Cerebellar nuclear complex (tissue), 1 donor: ENCODE results near the gene RAB3B.

ENCODE experiments used
- DNase-seq, 2 experiments: peaks; one replicate each; lab custom pipeline; 2025; lab: John Stamatoyannopoulos, UW

The RAB3B gene

GRCh38 chr1:51956528-51957509 is 33.7 kb downstream of the RAB3B start:
- DNase-seq = no peak

- no peak for DNase-seq
Observed at GRCh38 chr1:51955797-51956527, 34.5 kb downstream of the RAB3B start.

- DNase-seq = no peak
Observed at GRCh38 chr1:51954783-51955182, 35.7 kb downstream of the RAB3B start.

GRCh38 chr1:51953079-51953478 is 37.4 kb downstream of the RAB3B start:
- no peak for DNase-seq

GRCh38 chr1:51952638-51953037 is 37.9 kb downstream of the RAB3B start:
- DNase-seq = no peak

GRCh38 chr1:51950701-51951100 is 39.8 kb downstream of the RAB3B start:
- no peak for DNase-seq

GRCh38 chr1:51949014-51949702 is 41.3 kb downstream of the RAB3B start:
- DNase-seq = no peak

GRCh38 chr1:51948491-51948915 is 42.0 kb downstream of the RAB3B start:
- DNase-seq = no peak

GRCh38 chr1:51946300-51946699 is 44.2 kb downstream of the RAB3B start:
- no peak for DNase-seq

GRCh38 chr1:51945591-51945990 is 44.9 kb downstream of the RAB3B start:
- DNase-seq = no peak

GRCh38 chr1:51942281-51942680 is 48.2 kb downstream of the RAB3B start:
- no peak for DNase-seq

- no peak for DNase-seq
Observed at GRCh38 chr1:51941528-51941927, 49.0 kb downstream of the RAB3B start.

GRCh38 chr1:51937112-51937511 is 53.4 kb downstream of the RAB3B start:
- no peak for DNase-seq

GRCh38 chr1:51936531-51936930 is 54.0 kb downstream of the RAB3B start:
- DNase-seq = no peak

GRCh38 chr1:51933344-51933743 is 57.2 kb downstream of the RAB3B start:
- DNase-seq = no peak

GRCh38 chr1:51930329-51930728 is 60.2 kb downstream of the RAB3B start:
- no peak for DNase-seq

- no peak for DNase-seq
Observed at GRCh38 chr1:51928896-51929295, 61.6 kb downstream of the RAB3B start.

GRCh38 chr1:51927029-51927428 is 63.5 kb downstream of the RAB3B start:
- no peak for DNase-seq

GRCh38 chr1:51926171-51926812 is 64.2 kb downstream of the RAB3B start:
- DNase-seq = no peak

- DNase-seq = no peak
Observed at GRCh38 chr1:51924455-51924854, 66.0 kb downstream of the RAB3B start.

GRCh38 chr1:51922040-51922439 is 68.5 kb downstream of the RAB3B start:
- no peak for DNase-seq

- DNase-seq = no peak
Observed at GRCh38 chr1:51920130-51920529, 70.4 kb downstream of the RAB3B start.
